GM19452 (cell line): ENCODE results near the gene IGSF23.
"Not testable (repeated sequence)": the region's sequence is repeated elsewhere in the genome, so short reads cannot be mapped to it uniquely, and the experiment has no call there.

Experiments
- ATAC-seq: cut with Tn5 transposase; IDR thresholded peaks from one replicate; pipeline ENCODE4 v1.9.1; 2021; ENCODE audit not compliant: unreplicated experiment

IGSF23 gene

GRCh38 chr19:44662691-44663385 is 49.5 kb downstream of the IGSF23 start:
- no peak for ATAC-seq

GRCh38 chr19:44663996-44664395 is 50.6 kb downstream of the IGSF23 start:
- ATAC-seq = no peak

GRCh38 chr19:44664976-44665375 is 51.6 kb downstream of the IGSF23 start:
- ATAC-seq = no peak

- ATAC-seq = no peak
Observed at GRCh38 chr19:44666852-44667556, 53.6 kb downstream of the IGSF23 start.

GRCh38 chr19:44668985-44669764 is 55.8 kb downstream of the IGSF23 start:
- ATAC-seq = no peak

- ATAC-seq = not testable (repeated sequence)
Observed at GRCh38 chr19:44670027-44670426, 56.7 kb downstream of the IGSF23 start.

- ATAC-seq = no peak
Observed at GRCh38 chr19:44671400-44671799, 58.0 kb downstream of the IGSF23 start, which contains the start of gene CEACAM19. CEACAM19 (plus strand) TSS chr19:44671482; CDS start chr19:44671932, 450 bp downstream.

GRCh38 chr19:44672226-44672625 is 58.9 kb downstream of the IGSF23 start:
- no peak for ATAC-seq

- no peak for ATAC-seq
Observed at GRCh38 chr19:44673510-44673909, 60.1 kb downstream of the IGSF23 start.

- ATAC-seq = no peak
Observed at GRCh38 chr19:44675521-44675920, 62.2 kb downstream of the IGSF23 start.

GRCh38 chr19:44677019-44677811 is 63.9 kb downstream of the IGSF23 start:
- ATAC-seq = no peak

- no peak for ATAC-seq
Observed at GRCh38 chr19:44680536-44680935, 67.2 kb downstream of the IGSF23 start.

GRCh38 chr19:44681992-44682790 is 68.8 kb downstream of the IGSF23 start:
- ATAC-seq = no peak

GRCh38 chr19:44682807-44683206 is 69.4 kb downstream of the IGSF23 start:
- ATAC-seq = no peak

GRCh38 chr19:44683434-44684210 is 70.3 kb downstream of the IGSF23 start:
- no peak for ATAC-seq

- ATAC-seq = not testable (repeated sequence)
Observed at GRCh38 chr19:44684396-44684795, 71.0 kb downstream of the IGSF23 start.

- no peak for ATAC-seq
Observed at GRCh38 chr19:44684892-44685863, 71.8 kb downstream of the IGSF23 start.

- no peak for ATAC-seq
Observed at GRCh38 chr19:44685877-44686276, 72.5 kb downstream of the IGSF23 start.
